ENCODE results near the gene PLCB4. TPM values are rescaled to one million over a fixed set of nuclear protein-coding genes. Genes with fewer than 3 reads are reported as not detected.

The PLCB4 gene
- total RNA-seq, 1 donor from 2014 or later: 12.0 TPM

- Histone ChIP-seq H3K36me3 (no peaks in the 10 kb centered on the region), H3K4me3 (no peak overlapping the region), H3K9me3 (no peaks in the 10 kb centered on the region), H3K27me3 (no peaks in the 10 kb centered on the region), H3K4me1 (no peaks in the 10 kb centered on the region), H3K27ac (no peak overlapping the region)
- DNase-seq (ENCODE audit: extremely low spot score in 2 of 2): no peak
- TF ChIP-seq POLR2A (IDR thresholded peaks at IDR 0.05) (no peak), CTCF (IDR thresholded peaks at IDR 0.05) (no peak), POLR2AphosphoS5 (IDR thresholded peaks at IDR 0.05; ENCODE audit: insufficient read depth in 1 of 2, low read depth in 1 of 2) (no peak)
- intact Hi-C loops (cut with DNase I): no loop called here
Measured at GRCh38 chr20:9334866-9335265, 266.0 kb downstream of the PLCB4 start.

GRCh38 chr20:9338101-9338500 is 269.2 kb downstream of the PLCB4 start:
- TF ChIP-seq POLR2AphosphoS5 (IDR thresholded peaks at IDR 0.05; ENCODE audit: insufficient read depth in 1 of 2, low read depth in 1 of 2): no peak
- no peak for TF ChIP-seq CTCF (IDR thresholded peaks at IDR 0.05)
- TF ChIP-seq POLR2A (IDR thresholded peaks at IDR 0.05): no peak
- H3K27ac ChIP-seq: no peak overlapping the region
- intact Hi-C loops (cut with DNase I): no loop called here
- H3K36me3 ChIP-seq: no peaks in the 10 kb centered on the region
- no peak overlapping the region for H3K4me3 ChIP-seq
- DNase-seq (ENCODE audit: extremely low spot score in 2 of 2): no peak
- no peaks in the 10 kb centered on the region for H3K27me3 ChIP-seq
- H3K4me1 ChIP-seq: no peaks in the 10 kb centered on the region
- H3K9me3 ChIP-seq: no peaks in the 10 kb centered on the region

GRCh38 chr20:9339708-9340107 is 270.8 kb downstream of the PLCB4 start:
- intact Hi-C loops (cut with DNase I): loop anchor here (10.0 kb wide), 1 partner anchor 485 kb away; no protein-coding TSS in a partner anchor
- Histone ChIP-seq H3K4me1 (peaks cover 6% of the 10 kb centered on the region), H3K9me3 (no peaks in the 10 kb centered on the region), H3K27me3 (no peaks in the 10 kb centered on the region), H3K4me3 (no peak overlapping the region), H3K27ac (no peak overlapping the region), H3K36me3 (no peaks in the 10 kb centered on the region)
- TF ChIP-seq POLR2AphosphoS5 (IDR thresholded peaks at IDR 0.05; ENCODE audit: insufficient read depth in 1 of 2, low read depth in 1 of 2) (no peak), POLR2A (IDR thresholded peaks at IDR 0.05) (no peak)
- DNase-seq (ENCODE audit: extremely low spot score in 2 of 2): no peak

GRCh38 chr20:9342651-9343050 is 273.8 kb downstream of the PLCB4 start:
- intact Hi-C loops (cut with DNase I): loop anchor here (10.0 kb wide), 1 partner anchor 488 kb away; no protein-coding TSS in a partner anchor
- Histone ChIP-seq H3K27me3 (no peaks in the 10 kb centered on the region), H3K36me3 (no peaks in the 10 kb centered on the region), H3K27ac (no peak overlapping the region), H3K4me3 (no peak overlapping the region), H3K4me1 (peaks cover 6% of the 10 kb centered on the region), H3K9me3 (no peaks in the 10 kb centered on the region)
- DNase-seq (ENCODE audit: extremely low spot score in 2 of 2): no peak
- TF ChIP-seq POLR2AphosphoS5 (IDR thresholded peaks at IDR 0.05; ENCODE audit: insufficient read depth in 1 of 2, low read depth in 1 of 2) (no peak), POLR2A (IDR thresholded peaks at IDR 0.05) (no peak), CTCF (IDR thresholded peaks at IDR 0.05) (no peak)

GRCh38 chr20:9344083-9344920 is 275.4 kb downstream of the PLCB4 start:
- Histone ChIP-seq H3K27me3 (no peaks in the 10 kb centered on the region), H3K4me3 (no peak overlapping the region), H3K9me3 (no peaks in the 10 kb centered on the region), H3K36me3 (no peaks in the 10 kb centered on the region), H3K4me1 (peaks cover 6% of the 10 kb centered on the region), H3K27ac (peak overlapping the region; percentile 0)
- DNase-seq (ENCODE audit: extremely low spot score in 2 of 2): no peak
- TF ChIP-seq POLR2AphosphoS5 (IDR thresholded peaks at IDR 0.05; ENCODE audit: insufficient read depth in 1 of 2, low read depth in 1 of 2): peak in 1 of 2 donors; percentile 29
- no peak for TF ChIP-seq CTCF (IDR thresholded peaks at IDR 0.05)
- intact Hi-C loops (cut with DNase I): loop anchor here (10.0 kb wide), 1 partner anchor 490 kb away; no protein-coding TSS in a partner anchor

Measured in vagina (tissue), 2 donors.